GM13977 (cell line): ENCODE results near the gene ARID3A.

Experiments
- DNase-seq: peaks from one replicate; pipeline ENCODE4 v3.0.0; 2012; ENCODE audit warnings: low spot score
- CTCF ChIP-seq: IDR thresholded peaks from 2 replicates; pipeline ENCODE4 v1.5.1; 2012; ENCODE audit warnings: mild to moderate bottlenecking, control low read depth; ENCODE audit not compliant: insufficient read depth; ENCODE audit errors: extremely low read depth, missing control alignments
- in situ Hi-C: fragments of 300-500 bp; cut with MboI; formaldehyde crosslinking; loops from one replicate; pipeline ENCODE4 v1.12.0; 2022; ENCODE audit warnings: low sequenced_read_pairs, low pct_unique_long_range_greater_than_20kb, mixed read lengths, inconsistent platforms; ENCODE audit not compliant: unreplicated experiment

Gene ARID3A

GRCh38 chr19:974564-975257 lies 48.9 kb downstream of the ARID3A start:
- in situ Hi-C loops = no loop called here
- DNase-seq = no peak
- no peak for TF ChIP-seq CTCF

- no peak for DNase-seq
- TF ChIP-seq CTCF = no peak
- in situ Hi-C loops = no loop called here
Measured at GRCh38 chr19:976476-976875, 50.6 kb downstream of the ARID3A start.

- DNase-seq = no peak
- no peak for TF ChIP-seq CTCF
- in situ Hi-C loops = no loop called here
Measured at GRCh38 chr19:977058-977464, 51.2 kb downstream of the ARID3A start.

GRCh38 chr19:979318-979741 lies 53.5 kb downstream of the ARID3A start:
- DNase-seq = peak; percentile 90
- in situ Hi-C loops = no loop called here
- no peak for TF ChIP-seq CTCF

GRCh38 chr19:980133-980998 lies 54.5 kb downstream of the ARID3A start:
- in situ Hi-C loops = loop anchor here (5.0 to 10.0 kb wide), 2 partner anchors 58 to 126 kb away; partner anchors contain the start of genes CFD and ELANE
- no peak for DNase-seq
- no peak for TF ChIP-seq CTCF

GRCh38 chr19:982567-983170 lies 56.8 kb downstream of the ARID3A start:
- DNase-seq = peak; percentile 97
- TF ChIP-seq CTCF = peak; percentile 98
- in situ Hi-C loops = loop anchor here (5.0 to 10.0 kb wide), 2 partner anchors 60 to 128 kb away; partner anchors contain the start of genes CFD and ELANE
